Stimulated activated CD4-positive, alpha-beta T cell treated with anti-CD3 and anti-CD28 coated beads, Interleukin-1b, Interleukin-23, amount 100 ng/mL, for 1 hour (primary cell): ENCODE measurements around the gene EMC1.
A peak's percentile ranks its signal among the peaks of the same experiment; 100 is the strongest.
"Not testable (repeated sequence)": the region's sequence is repeated elsewhere in the genome, so short reads cannot be mapped to it uniquely, and the experiment has no call there.

Source experiments
- DNase-seq, 2 donors: peaks; one replicate each; pipeline ENCODE4 v3.0.0-alpha.2; 2020; ENCODE audit warnings: low read depth in 2 of 2

EMC1 gene

DNA sequence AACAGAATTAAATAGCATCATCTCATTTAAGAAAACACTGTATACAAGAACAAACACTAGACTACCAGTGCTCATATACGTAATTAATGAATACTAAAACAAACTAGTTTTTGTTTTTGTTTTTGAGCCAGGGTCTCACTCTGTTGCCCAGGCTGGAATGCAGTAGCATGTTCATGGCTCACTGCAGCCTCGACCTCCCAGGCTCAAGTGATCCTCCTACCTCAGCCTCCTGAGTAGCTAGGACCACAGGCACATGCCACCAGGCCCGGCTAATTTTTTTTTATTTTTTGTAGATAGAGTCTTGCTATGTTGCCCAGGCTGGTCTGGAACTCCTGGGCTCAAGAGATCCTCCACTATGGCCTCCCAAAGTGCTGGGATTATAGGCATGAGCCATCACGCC lies 34.7 kb downstream of the EMC1 start:
- DNase-seq: not testable (repeated sequence)

DNA sequence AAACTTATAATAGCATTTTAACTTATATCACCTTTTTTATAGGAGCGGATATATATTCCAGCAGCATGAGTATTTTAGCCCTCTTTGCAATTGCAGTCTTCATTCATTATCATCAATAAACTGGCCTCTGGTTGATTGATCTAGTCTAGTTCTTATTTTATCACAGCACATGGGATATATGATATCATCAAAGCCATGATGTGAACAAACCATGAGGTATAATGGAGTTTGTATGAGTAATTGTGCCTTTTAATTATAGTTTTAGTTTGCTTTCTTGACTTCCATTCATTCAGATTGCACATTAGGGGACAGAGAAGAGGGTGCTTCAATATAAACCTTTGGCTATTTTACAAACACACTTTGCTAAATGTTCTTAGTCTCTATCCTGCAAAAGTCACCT lies 37.7 kb downstream of the EMC1 start:
- DNase-seq: no peak

DNA sequence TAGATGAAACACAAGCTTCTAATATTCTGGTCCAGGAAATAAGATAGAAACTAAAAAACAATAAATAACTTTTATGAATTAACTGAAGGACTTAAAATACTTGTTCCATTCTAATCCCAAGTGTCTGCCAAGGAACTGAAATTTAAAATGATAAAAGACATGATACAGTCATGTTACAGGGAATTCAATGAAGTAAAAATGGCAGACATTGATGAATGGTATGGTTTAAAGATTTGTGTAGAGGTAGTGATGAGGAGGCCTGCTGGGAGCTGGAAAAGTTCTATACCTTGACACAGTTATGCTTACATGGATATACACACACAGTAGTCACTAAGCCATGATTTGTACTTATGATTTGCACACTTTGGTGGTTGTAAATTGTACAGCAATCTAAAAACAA lies 39.2 kb downstream of the EMC1 start:
- DNase-seq: no peak

DNA sequence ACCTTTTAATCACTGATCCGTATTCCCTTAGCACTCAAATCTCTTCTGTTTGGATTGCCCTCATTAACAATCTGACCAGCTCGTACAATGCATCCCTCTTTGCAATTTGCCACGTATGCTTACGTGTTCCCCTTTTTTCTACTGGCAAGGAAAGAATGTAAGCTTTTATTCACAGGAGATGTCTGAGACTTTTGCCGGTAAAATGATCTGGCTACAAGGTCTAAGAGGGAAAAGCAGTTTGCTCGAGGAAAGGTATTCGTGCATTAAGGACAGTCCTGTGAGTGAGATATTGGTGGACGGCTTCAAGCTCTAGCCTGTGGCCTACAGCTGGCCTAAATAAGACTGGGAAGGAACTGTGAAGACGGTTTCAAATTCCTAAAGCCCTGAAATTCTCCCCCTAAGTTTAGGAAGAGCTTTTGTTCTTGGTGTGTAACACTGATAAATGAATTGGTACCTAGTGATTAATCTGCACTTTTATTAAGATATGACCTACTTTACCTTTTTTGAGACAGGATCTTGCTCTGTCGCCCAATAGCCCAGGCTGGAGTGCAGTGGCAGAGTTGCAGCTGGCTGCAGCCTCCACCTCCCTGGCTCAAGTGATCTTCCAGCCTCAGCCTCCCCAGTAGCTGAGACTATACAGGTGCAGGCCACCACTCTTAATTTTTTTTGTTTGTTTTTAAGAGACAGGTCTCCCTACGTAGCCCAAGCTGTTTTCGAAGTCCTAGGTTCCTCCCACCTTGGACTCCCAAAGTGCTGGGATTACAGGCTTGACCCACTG lies 40.4 kb downstream of the EMC1 start:
- no peak for DNase-seq

DNA sequence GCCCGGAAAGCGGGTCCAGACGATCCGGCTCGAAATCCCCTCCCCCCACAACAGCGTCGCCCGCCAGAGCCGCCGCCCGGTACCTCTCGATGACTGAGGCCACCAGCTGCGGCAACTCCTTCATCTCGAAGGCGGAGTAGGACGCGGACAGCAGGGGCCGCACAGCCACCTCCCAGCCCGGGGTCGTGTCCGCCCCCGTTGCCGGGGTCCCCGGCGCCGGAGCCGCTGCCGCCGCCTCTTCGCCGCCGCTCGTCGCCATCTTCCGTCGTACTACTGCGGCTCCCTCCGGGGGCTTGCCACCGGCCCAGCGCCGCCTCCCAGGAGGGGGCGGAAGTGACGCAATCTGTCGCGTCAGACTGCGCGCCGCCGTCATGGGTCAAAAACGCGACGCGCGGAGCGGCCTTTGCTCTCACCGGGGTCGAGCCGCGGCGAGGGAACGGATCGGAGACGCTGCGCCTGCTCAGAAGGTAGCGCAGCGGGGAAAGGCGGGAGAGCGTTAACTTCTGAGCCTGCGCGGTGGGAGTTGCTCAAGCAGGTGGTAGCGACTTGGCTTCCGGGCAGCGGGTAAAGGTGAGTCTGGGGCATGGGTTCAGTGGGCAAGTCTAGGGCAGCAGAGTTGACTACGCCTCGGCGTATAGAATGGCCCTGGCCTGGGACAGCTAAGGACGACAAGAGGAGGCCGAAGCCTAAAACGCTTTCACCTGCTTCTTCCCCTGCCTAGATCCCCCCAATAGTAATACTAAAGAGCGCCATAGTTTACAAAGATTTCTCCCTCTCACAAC lies 41.1 kb downstream of the EMC1 start, which contains the start of gene UBR4:
UBR4 (minus strand) TSS at position 277 of the 782 bp plus-strand sequence; CDS start at position 259, 18 bp downstream.
- DNase-seq: peak; percentile 90 to 96

DNA sequence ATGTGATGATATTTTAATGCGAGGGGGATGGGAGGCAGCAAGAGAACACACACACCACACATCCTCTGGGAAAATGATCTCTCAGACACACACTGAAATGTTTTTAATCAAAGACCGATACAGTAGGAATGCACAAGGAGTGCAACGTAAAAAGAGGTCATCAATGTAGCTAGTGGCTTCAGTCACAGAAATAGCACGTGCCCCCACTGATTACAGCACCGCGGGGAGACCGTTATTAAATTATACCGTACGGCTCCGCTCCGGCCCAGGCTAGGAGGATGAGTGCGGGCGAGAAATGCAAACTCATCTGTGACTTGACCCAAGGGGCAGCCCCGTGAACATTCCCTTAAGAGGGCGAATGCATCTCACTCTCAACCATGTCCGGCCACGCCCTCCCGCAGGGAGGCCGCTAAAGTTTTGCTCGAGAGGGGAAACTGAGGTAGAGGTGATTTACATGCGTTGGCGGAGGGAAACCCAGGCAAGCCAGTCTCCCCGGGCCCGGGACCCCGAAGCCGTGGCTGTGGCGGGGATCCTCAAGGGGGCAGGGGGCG lies 41.8 kb downstream of the EMC1 start:
- DNase-seq: peak in 1 of 2 donors; percentile 32

DNA sequence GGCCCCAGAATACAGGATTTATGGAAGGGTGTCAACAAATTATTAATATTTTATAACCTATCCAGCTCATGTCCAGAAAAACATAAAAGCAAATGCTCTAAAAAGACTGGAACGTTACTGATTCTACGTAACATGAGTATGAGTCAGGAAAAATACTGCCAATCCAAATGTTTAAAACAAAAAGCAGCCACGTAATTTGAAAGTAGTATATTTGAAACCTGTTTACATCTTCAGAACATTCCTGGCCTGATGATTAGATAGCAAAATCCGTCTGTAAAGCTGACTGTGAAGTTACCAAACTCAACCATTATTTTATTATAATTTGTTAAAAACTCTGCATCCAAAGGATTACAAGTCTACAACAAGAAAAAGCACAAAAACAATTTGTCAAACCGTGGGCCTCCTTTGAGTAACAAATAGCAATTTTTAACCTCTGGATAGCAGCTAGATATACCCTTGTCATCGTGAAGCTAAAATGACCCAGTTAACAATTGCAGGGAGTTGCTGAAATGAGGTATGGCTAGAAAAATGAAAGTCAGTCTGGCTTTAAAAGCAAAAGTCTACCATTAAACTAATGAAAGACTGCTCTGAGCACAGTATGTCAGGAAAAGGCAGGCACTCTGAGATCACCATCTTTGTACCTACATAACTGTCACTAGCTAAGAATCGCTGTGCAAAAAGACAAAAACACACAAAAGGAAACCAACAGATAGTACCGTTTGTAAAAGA lies 42.5 kb downstream of the EMC1 start:
- DNase-seq: no peak

DNA sequence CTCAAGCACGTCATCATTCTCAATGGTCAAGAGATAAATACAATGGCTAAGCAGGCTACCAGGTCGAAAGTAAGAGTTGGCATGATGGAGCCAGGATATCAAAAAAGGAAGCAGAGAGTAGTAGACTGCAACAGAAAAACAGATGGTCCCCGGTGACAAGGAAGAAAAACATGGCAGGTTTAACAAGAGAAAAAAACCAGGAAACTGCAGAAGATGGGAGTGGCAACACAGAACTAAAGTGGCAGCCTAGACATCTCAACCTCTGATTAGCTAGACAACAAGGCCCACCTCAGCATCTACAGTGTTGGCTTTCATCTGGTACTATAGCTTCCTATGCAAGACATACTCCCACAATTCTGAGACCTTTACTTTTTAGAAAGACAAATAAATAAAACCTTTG lies 44.4 kb downstream of the EMC1 start:
- DNase-seq: no peak

DNA sequence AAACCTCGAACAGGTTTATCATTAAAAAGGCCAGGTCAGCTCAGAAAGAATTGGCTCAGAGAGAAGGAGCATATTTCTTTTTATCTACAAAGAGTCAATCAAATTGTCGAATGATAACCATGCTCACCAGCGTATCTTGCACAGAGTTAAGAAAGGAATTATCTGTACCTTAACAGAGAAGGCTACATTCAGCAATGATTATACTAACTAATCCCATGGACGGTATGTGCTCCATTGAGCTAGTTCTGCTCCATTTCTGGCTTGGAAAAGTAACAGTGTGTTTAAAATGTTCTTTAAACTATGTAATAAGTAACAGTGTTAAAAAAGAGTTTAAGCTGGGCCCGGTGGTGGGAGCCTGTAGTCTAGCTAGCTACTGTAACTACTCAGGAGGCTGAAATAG lies 45.5 kb downstream of the EMC1 start:
- no peak for DNase-seq

DNA sequence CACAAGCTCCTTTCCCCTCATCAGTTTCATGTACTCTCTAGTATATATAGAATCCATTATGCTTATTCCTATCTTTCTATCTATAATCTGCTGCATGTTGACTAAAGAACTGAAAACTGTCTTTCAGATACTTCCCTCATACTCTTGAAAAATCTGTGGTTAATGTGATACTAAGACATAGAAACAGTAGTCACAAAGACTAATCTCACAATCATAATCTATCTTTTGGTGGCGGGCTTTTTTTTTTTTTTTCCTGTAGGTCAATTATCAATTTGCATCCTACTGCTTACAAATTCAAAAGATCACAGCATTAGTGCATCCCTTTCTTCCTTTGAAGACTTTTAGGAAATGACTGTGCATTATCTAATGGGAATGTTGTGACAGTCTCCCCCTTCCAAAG lies 45.9 kb downstream of the EMC1 start:
- DNase-seq: no peak

DNA sequence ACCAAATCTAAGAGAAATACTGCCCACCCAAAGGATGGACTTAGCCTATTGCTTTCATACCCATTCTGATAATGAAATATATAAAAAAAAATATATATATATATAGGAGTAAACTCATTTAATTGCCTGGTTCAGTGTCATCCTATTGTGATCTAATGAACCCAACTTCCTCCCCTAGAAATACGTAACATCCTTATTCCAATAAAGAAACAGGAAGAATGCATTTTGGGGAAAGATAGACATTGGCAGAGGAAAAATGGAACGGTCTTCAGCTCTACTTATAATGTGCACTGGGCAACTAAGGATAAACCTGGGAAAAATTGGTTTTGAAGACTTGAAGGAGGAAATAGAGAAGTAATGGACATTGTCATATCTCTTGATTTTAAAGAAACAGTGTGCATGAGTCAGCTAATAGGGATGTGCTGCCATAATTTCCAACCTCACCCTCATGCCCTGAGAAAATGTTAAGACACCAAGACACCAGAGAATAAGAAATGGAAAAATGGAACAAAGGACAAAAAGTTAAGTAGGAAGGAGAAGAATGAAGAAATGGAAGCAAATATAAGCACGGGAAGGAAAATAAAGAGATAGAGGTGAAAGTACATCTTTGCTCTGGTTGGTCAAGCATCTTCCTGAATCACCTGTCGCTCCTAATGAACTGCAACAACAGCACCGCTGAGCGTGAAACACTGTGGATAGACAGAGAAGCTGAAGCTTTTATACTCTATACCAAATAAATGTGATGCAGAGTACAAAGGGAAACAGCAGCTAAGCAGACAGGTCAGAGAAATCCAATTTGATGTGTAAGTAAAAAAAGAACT lies 46.7 kb downstream of the EMC1 start:
- DNase-seq: no peak

DNA sequence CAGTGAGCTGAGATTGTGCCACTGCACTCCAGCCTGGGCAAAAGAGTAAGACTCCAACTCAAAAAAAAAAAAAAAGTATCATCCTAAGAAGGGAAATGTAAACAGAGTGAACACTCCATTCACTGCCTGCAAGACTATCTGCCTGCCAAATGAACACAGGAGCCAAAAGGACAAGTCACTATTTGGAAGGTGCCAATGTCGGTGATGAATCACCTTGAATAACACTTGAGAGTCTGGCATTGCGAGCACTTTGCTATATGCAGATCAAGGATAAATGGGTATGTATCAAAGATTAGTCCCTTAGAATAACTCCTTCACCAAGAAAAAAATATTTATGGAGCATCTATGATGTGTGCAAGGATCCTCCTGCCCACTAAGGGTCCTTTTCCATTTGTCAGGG lies 47.9 kb downstream of the EMC1 start:
- no peak for DNase-seq

DNA sequence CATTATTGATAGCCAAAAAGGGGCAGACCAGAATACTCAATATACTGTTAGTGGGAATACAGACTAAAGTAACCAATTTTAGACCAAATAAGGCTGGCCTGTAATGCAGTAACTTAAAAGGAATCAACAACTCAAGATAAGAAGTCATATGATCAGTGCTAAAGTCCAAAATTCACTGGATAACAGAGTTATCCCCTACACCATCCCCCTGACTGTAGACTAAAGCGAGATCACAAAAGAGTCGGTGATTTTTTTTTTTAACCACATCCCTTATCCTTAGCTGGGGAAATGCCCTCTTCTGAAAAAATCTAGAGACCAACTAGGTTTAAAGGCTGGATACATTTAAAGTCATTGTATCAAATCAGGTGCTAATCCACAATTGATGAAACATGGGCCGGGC lies 48.9 kb downstream of the EMC1 start:
- DNase-seq: no peak

DNA sequence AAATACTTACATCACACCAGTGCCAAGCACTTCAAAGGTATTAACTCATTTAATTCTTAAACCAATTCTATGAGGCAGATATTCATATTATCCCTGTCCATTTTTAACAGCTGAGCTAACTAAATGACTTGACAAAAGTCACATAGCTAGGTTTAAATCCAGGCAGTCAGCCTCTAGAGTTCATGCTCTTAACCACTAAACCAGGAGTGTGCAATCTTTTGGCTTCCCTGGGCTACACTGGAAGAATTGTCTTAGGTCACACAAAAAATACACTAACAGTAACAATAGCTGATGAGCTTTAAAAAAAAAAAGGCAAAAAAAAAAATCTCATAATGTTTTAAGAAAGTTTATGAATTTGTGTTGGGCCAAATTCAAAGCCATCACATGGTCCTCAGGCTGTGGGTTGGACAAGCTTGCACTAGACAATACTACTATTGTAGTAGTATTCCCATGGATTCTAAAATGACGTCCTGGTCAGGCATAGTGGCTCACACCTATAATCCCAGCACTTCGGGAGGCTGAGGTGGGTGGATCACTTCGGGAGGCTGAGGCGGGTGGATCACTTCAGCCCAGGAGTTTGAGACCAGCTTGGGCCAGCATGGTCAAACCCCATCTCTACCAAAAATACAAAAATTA lies 51.2 kb downstream of the EMC1 start:
- no peak for DNase-seq

DNA sequence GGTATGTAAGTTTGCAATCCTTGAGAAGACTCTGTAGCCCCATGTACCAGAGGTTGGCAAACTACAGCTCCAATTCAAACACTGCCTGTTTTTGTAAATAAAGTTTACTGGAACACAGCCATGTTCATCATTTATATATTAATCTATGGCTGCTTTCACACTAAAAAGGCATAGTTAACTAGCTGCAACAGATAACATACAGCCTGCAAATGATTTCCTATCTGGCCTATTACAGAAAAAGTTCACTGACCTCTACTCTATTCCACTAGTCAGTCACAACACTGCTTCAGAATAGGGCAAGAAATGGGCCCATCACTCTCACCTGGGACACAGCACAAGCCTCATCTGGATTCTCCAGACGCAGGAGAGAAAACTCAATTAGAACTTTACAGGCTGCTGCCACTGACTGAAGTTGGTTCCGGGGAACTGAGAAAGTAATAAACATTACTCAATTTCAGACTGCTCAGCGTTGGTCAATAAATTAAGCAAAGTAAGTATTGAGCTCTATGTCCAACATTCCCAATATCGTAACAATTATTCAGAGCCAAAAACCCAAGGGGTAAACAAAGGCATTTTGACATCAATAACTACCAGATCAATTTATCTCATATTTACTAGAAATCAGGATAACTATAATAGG lies 51.9 kb downstream of the EMC1 start:
- no peak for DNase-seq

DNA sequence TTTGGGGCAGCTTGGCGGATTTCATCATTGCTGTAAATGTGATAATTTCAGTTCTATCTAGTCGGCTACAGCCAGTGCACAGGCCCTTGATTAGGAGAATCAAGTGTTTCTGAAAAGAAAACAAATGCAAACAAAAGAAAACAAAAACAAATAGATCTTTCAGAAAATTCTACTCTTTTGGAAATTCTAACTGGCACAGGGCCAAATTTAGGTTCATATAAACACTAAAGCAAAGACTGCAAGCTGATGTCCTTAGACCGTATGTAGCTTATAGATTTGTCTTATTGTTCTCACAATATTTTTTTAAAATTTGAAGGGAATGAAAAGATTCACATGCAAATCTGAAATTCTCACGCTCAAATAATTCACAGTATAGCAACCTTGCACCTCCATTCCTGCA lies 52.5 kb downstream of the EMC1 start:
- DNase-seq: no peak

DNA sequence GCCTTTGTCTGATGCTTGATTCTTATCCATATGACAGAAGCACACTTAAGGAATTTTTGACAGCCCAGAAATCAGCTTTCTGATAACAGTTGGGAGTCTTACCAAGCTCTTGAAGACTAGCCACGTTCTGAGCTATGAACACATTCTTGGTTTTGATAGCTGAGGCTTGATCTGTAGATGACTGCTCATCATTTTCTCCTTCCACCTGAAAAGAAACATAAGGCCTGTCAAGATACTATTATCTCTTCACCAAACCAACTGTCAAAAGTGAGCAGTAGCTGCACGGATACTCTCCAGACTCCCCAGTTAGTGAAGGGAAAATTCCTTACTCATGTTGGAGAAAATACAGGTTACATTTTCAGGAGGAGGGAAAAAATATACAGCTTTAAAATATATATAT lies 53.5 kb downstream of the EMC1 start:
- DNase-seq: no peak

DNA sequence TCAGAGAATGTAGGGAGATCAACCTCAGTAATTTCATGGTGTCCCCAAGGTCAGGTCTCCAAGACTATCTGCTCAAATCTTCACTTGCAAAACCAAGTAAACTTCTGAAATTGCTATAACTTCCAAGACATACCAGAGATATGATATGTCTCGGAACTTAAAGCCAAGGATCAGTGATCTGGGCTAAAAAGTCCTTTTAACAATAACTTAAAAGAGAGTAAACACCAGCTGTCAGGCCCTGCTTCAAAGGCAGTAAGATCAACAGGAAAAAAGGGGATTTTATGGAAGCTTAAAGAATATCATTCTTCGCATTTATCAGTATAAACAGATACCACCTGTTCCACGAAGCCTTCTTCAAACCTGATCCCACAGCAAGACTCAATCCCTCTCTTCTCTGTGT lies 55.0 kb downstream of the EMC1 start:
- DNase-seq: no peak

DNA sequence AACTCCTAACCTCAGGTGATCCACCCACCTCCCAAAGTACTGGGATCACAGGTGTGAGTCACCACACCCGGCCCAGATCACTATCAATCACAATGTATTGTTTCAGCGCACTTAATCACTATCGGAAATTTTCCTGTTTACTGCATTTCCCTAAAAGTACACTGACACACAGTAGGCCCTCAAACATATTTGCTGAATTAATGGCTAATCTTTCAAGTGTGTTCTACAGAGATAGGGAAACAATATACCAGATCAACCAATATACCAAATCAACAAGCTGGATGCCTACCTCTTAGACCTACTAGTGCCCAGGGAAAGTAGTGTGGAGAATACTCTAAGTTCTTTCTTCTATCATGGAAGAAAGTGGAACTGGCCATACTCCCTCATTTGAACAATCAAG lies 58.3 kb downstream of the EMC1 start:
- no peak for DNase-seq

DNA sequence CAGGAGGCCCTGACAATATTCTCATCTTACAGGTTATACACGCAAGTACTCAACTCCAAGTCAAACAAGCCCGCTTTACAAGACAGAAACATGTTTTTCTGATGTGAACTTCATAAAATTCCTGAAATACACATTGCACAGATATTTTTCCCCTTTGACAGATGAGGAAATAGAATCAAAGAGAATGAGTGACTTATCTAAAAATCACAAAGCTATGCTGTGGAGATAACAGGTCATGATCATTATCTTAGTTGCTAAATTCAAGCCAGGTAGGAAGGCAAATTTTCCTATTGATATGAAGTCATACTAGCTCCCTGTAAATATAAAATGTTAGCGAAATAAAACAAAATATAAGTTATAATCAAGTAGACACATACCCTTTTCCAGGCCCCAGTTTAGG lies 59.5 kb downstream of the EMC1 start:
- no peak for DNase-seq
